Gastrocnemius medialis (tissue), 4 donors: ENCODE results near the gene LCA5. TPM values are rescaled to one million over a fixed set of nuclear protein-coding genes. Genes with fewer than 3 reads are reported as not detected.

Experiments
- ATAC-seq, 2 donors: fragments of 150-250 bp; one replicate each; pipeline ENCODE4 v1.9.1; 2016
- DNase-seq, 2 donors: peaks; one replicate each; pipeline ENCODE4 v3.0.0-alpha.2; 2019
- H3K27ac ChIP-seq, 4 donors: fragments of 200-600 bp; sonication (generic); 1 replicate in 1 of 4; 2 replicates in 3 of 4; pipeline ENCODE4 v1.5.1; 2016 to 2018; ENCODE audit warnings: mild to moderate bottlenecking in 2 of 4, moderate library complexity in 1 of 4
- H3K27me3 ChIP-seq, 3 donors: fragments of 200-600 bp; sonication (generic) in 2 of 3; 1 replicate in 1 of 3; 2 replicates in 2 of 3; pipeline versions ENCODE4 v1.5.1 to v1.6.0; 2016 to 2019; ENCODE audit warnings: mild to moderate bottlenecking in 1 of 3, moderate library complexity in 1 of 3
- H3K36me3 ChIP-seq, 2 donors: fragments of 200-600 bp; sonication (generic) in 1 of 2; one replicate each; pipeline ENCODE4 v1.5.1; 2017 to 2018
- H3K4me1 ChIP-seq, 2 donors: fragments of 200-600 bp; sonication (generic) in 1 of 2; one replicate each; pipeline ENCODE4 v1.5.1; 2016 to 2017; ENCODE audit warnings: mild to moderate bottlenecking in 2 of 2
- H3K4me3 ChIP-seq, 4 donors: fragments of 200-600 bp; sonication (generic) in 3 of 4; 1 replicate in 1 of 4; 2 replicates in 3 of 4; pipeline ENCODE4 v1.5.1; 2016 to 2019; ENCODE audit warnings: mild to moderate bottlenecking in 2 of 4
- H3K9me3 ChIP-seq, 3 donors: fragments of 200-600 bp; sonication (generic) in 2 of 3; 1 replicate in 1 of 3; 2 replicates in 2 of 3; pipeline ENCODE4 v1.5.1; 2016 to 2019
- POLR2A ChIP-seq, 2 donors: fragments of 450-650 bp; IDR thresholded peaks; one replicate each; pipeline ENCODE4 v1.6.1; 2017; ENCODE audit warnings: antibody characterized with exemption in 2 of 2, mild to moderate bottlenecking in 2 of 2, moderate library complexity in 2 of 2
- in situ Hi-C, 4 donors: fragments of 200-750 bp; cut with MboI; loops; one replicate each; pipeline versions ENCODE4 v1.15.0 to v1.8.0; 2017; ENCODE audit warnings: low sequenced_read_pairs in 4 of 4
- intact Hi-C: fragments of 100-400 bp; cut with DNase I; formaldehyde crosslinking; loops from one replicate; pipeline ENCODE4 v1.15.1; 2023; ENCODE audit warnings: low total_unique reads
- total RNA-seq, 4 donors: library from RNA; depleted of rRNA; stranded (reverse); fragments of >200 nt; gene quantifications; one replicate each; pipeline versions ENCODE4 v1.1.0 to v1.2.3, GENCODE V29; 2016
- TF ChIP-seq, protein P1 (sequence below), 5 experiments: fragments of 450-650 bp in 3 of 5; fragments of 200-600 bp in 2 of 5; sonication (generic) in 2 of 5; IDR thresholded peaks in 4 of 5; conservative IDR thresholded peaks in 1 of 5; 1 replicate in 4 of 5; 2 replicates in 1 of 5; pipeline ENCODE4 v1.5.1; 2016 to 2019; ENCODE audit warnings: antibody characterized with exemption in 5 of 5, mild to moderate bottlenecking in 3 of 5, moderate library complexity in 3 of 5

The LCA5 gene
- total RNA-seq, 4 donors from 2014 or later, result 0.92 to 3.0 (median 1.2) TPM

DNA sequence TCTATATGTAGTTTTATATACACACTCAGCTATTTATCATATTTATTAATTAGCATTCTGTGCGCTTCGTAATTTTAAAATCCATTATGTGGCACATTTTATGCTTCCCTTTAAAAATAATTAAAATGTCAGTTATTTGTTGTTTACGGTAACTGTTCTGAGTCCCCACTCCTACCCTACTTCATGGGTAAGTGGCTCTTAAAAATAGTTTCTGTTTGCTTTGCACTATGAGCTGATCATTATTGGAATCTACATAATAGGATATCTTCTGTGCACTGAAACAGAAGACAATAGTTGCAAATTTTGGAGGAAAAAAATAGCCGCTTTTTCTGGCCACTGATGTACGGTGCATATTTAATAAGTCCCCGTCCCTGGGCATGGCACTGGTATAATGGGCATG, 25.2 kb downstream of the LCA5 start:
- Histone ChIP-seq H3K27me3 (no peaks in the 10 kb centered on the region), H3K9me3 (no peaks in the 10 kb centered on the region), H3K4me3 (no peak overlapping the region), H3K4me1 (no peaks in the 10 kb centered on the region), H3K27ac (no peak overlapping the region), H3K36me3 (peaks cover 0 to 9% of the 10 kb centered on the region in 2 donors)
- in situ Hi-C loops (no loop called here), intact Hi-C loops (no loop called here)
- TF ChIP-seq POLR2A (IDR thresholded peaks at IDR 0.05), result no peak
- TF ChIP-seq, protein P1, sequence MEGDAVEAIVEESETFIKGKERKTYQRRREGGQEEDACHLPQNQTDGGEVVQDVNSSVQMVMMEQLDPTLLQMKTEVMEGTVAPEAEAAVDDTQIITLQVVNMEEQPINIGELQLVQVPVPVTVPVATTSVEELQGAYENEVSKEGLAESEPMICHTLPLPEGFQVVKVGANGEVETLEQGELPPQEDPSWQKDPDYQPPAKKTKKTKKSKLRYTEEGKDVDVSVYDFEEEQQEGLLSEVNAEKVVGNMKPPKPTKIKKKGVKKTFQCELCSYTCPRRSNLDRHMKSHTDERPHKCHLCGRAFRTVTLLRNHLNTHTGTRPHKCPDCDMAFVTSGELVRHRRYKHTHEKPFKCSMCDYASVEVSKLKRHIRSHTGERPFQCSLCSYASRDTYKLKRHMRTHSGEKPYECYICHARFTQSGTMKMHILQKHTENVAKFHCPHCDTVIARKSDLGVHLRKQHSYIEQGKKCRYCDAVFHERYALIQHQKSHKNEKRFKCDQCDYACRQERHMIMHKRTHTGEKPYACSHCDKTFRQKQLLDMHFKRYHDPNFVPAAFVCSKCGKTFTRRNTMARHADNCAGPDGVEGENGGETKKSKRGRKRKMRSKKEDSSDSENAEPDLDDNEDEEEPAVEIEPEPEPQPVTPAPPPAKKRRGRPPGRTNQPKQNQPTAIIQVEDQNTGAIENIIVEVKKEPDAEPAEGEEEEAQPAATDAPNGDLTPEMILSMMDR (IDR thresholded peaks at IDR 0.05 in 4 of 5, conservative IDR thresholded peaks at IDR 0.05 in 1 of 5), result no peak
- ATAC-seq (no peak), DNase-seq (no peak)

DNA sequence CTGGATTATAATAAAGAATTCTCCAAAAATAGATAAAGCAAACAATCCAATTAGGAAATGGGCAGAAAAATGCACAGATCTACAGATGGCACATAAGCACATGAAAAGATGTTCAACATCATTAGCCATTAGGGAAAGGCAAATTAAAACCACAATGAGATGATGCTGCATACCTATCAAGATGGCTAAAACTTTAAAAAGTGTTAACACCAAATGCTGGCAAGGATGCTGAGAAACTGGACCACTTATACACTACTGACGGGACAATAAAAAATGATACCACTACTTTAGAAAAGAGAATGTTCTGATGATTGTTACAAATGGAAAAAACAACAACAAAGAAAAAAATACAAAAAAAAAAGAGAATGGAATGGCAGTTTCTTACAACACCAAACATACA, 26.5 kb downstream of the LCA5 start:
- Histone ChIP-seq H3K4me1 (no peaks in the 10 kb centered on the region), H3K36me3 (peaks cover 0 to 9% of the 10 kb centered on the region in 2 donors), H3K27me3 (no peaks in the 10 kb centered on the region), H3K27ac (no peak overlapping the region), H3K9me3 (no peaks in the 10 kb centered on the region), H3K4me3 (no peak overlapping the region)
- intact Hi-C loops, result no loop called here
- TF ChIP-seq, protein P1 (IDR thresholded peaks at IDR 0.05 in 4 of 5, conservative IDR thresholded peaks at IDR 0.05 in 1 of 5), result no peak
- no peak for TF ChIP-seq POLR2A (IDR thresholded peaks at IDR 0.05)
- in situ Hi-C loops, result no loop called here
- DNase-seq, result no peak
- no peak for ATAC-seq

DNA sequence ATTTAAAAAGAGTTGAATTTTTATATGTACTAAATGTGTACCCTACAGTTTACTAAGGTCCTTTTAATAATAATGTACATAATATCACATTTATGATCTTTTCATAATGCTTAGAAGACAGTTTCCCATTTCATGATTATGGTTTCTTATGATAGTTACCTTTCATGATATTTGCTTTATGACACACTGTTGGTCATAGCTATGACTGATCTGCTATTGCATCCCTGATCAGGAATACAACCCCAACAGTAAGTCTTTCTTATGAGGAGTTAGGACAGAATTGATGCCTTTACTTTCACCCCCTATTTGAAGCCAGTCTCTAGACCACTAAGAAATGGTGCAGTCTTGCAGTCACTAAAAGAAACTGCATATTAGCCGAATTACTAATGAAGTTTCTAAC, 31.0 kb downstream of the LCA5 start:
- Histone ChIP-seq H3K4me3 (no peak overlapping the region), H3K9me3 (no peaks in the 10 kb centered on the region), H3K4me1 (no peaks in the 10 kb centered on the region), H3K36me3 (no peaks in the 10 kb centered on the region), H3K27ac (no peak overlapping the region), H3K27me3 (no peaks in the 10 kb centered on the region)
- TF ChIP-seq, protein P1 (IDR thresholded peaks at IDR 0.05 in 4 of 5, conservative IDR thresholded peaks at IDR 0.05 in 1 of 5), result no peak
- no peak for TF ChIP-seq POLR2A (IDR thresholded peaks at IDR 0.05)
- DNase-seq (no peak), ATAC-seq (no peak)
- in situ Hi-C loops (no loop called here), intact Hi-C loops (no loop called here)

DNA sequence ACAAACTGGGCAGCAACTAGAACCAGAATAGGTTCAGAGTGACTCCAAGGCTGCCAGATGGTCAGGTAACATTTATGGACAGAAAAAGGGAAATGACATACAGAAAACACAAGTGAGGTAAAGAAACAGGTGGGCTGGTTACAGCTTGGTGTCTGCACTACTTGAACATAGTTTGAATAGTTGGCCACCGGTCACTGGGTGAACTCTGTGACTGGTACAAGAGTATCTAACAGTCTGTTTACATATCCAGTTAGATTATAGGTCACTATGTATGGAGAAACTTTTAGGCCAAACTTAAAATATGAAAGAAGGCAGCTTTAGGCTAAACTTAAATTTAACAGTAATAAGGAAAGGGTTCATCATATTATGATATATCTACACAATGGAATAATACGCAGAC, 32.9 kb downstream of the LCA5 start:
- in situ Hi-C loops, result no loop called here
- ATAC-seq, result no peak

More for the DNA sequence above, 32.9 kb downstream of the LCA5 start:
- DNase-seq, result no peak
- intact Hi-C loops, result no loop called here
- H3K36me3 ChIP-seq, result no peaks in the 10 kb centered on the region
- no peaks in the 10 kb centered on the region for H3K9me3 ChIP-seq
- H3K27me3 ChIP-seq, result no peaks in the 10 kb centered on the region
- no peak for TF ChIP-seq POLR2A (IDR thresholded peaks at IDR 0.05)
- TF ChIP-seq, protein P1 (IDR thresholded peaks at IDR 0.05 in 4 of 5, conservative IDR thresholded peaks at IDR 0.05 in 1 of 5), result no peak
- no peaks in the 10 kb centered on the region for H3K4me1 ChIP-seq
- no peak overlapping the region for H3K4me3 ChIP-seq
- no peak overlapping the region for H3K27ac ChIP-seq
